DND-41 (cell line): ENCODE measurements around the gene TRAF1.

Experiments used
- EZH2 ChIP-seq: IDR thresholded peaks from 3 replicates; pipeline ENCODE4 v1.6.1; 2012; ENCODE audit warnings: borderline replicate concordance, low read depth, mild to moderate bottlenecking, moderate library complexity, low read length, inconsistent platforms; ENCODE audit not compliant: severe bottlenecking
- TF ChIP-seq, protein P1 (sequence below): IDR thresholded peaks from 2 replicates; pipeline ENCODE4 v1.5.1; 2012; ENCODE audit warnings: borderline replicate concordance, low read length, moderate library complexity, mild to moderate bottlenecking; ENCODE audit not compliant: poor library complexity, severe bottlenecking; ENCODE audit errors: extremely low read depth

DNA sequence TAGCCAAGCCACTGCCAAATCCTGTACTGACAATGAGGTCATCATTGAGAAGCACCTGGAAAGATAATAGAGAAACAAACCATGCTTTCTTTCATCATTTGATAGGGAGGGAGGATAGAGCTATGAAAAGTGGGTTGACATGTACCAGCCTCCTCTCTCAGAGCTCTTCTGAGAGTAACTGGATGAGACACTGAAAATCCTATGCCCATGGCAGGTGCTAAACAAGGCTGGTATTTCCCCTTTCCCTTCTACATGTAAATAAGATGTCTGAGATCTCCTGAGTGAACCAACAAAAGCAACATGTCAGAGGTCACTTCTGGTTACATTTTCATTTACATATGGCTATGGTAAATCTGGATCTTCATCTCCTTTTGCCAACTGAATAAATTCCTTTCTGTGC lies 45.3 kb upstream of the TRAF1 start:
- TF ChIP-seq, protein P1, sequence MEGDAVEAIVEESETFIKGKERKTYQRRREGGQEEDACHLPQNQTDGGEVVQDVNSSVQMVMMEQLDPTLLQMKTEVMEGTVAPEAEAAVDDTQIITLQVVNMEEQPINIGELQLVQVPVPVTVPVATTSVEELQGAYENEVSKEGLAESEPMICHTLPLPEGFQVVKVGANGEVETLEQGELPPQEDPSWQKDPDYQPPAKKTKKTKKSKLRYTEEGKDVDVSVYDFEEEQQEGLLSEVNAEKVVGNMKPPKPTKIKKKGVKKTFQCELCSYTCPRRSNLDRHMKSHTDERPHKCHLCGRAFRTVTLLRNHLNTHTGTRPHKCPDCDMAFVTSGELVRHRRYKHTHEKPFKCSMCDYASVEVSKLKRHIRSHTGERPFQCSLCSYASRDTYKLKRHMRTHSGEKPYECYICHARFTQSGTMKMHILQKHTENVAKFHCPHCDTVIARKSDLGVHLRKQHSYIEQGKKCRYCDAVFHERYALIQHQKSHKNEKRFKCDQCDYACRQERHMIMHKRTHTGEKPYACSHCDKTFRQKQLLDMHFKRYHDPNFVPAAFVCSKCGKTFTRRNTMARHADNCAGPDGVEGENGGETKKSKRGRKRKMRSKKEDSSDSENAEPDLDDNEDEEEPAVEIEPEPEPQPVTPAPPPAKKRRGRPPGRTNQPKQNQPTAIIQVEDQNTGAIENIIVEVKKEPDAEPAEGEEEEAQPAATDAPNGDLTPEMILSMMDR, result no peak
- no peak for TF ChIP-seq EZH2
